Ishikawa (cell line): ENCODE measurements around the gene SPATA6.

Source experiments
- CEBPB ChIP-seq: IDR thresholded peaks from 2 replicates; pipeline ENCODE4 v1.6.1; 2012
- CREB1 ChIP-seq: IDR thresholded peaks from 2 replicates; pipeline ENCODE4 v1.6.1; 2012; ENCODE audit warnings: low read depth
- EGR1 ChIP-seq: IDR thresholded peaks from 2 replicates; pipeline ENCODE4 v1.6.1; 2012
- EP300 ChIP-seq: IDR thresholded peaks from 2 replicates; pipeline ENCODE4 v1.6.1; 2012; ENCODE audit warnings: borderline replicate concordance
- FOXM1 ChIP-seq: IDR thresholded peaks from 2 replicates; pipeline ENCODE4 v1.6.1; 2012; ENCODE audit warnings: low read depth, borderline replicate concordance
- NFIC ChIP-seq: IDR thresholded peaks from 2 replicates; pipeline ENCODE4 v1.6.1; 2012
- RAD21 ChIP-seq: IDR thresholded peaks from 2 replicates; pipeline ENCODE4 v1.6.1; 2012; ENCODE audit warnings: low read depth
- TAF1 ChIP-seq: IDR thresholded peaks from 2 replicates; pipeline ENCODE4 v1.6.1; 2012; ENCODE audit warnings: low read depth, mild to moderate bottlenecking
- TCF12 ChIP-seq: IDR thresholded peaks from 2 replicates; pipeline ENCODE4 v1.6.1; 2012; ENCODE audit warnings: low read depth
- TEAD4 ChIP-seq: IDR thresholded peaks from 2 replicates; pipeline ENCODE4 v1.6.1; 2012
- YY1 ChIP-seq: IDR thresholded peaks from 2 replicates; pipeline ENCODE4 v1.6.1; 2012; ENCODE audit warnings: low read depth
- ZBTB7A ChIP-seq: IDR thresholded peaks from 2 replicates; pipeline ENCODE4 v1.6.1; 2012; ENCODE audit warnings: low read depth
- TF ChIP-seq, protein P1 (sequence below): IDR thresholded peaks from 2 replicates; pipeline ENCODE4 v1.6.1; 2012
- TF ChIP-seq, protein P2 (sequence below): IDR thresholded peaks from 2 replicates; pipeline ENCODE4 v1.6.1; 2012; ENCODE audit warnings: low read depth, mild to moderate bottlenecking
- TF ChIP-seq, protein P3 (sequence below): IDR thresholded peaks from 2 replicates; pipeline ENCODE4 v1.6.1; 2012

The SPATA6 gene

DNA sequence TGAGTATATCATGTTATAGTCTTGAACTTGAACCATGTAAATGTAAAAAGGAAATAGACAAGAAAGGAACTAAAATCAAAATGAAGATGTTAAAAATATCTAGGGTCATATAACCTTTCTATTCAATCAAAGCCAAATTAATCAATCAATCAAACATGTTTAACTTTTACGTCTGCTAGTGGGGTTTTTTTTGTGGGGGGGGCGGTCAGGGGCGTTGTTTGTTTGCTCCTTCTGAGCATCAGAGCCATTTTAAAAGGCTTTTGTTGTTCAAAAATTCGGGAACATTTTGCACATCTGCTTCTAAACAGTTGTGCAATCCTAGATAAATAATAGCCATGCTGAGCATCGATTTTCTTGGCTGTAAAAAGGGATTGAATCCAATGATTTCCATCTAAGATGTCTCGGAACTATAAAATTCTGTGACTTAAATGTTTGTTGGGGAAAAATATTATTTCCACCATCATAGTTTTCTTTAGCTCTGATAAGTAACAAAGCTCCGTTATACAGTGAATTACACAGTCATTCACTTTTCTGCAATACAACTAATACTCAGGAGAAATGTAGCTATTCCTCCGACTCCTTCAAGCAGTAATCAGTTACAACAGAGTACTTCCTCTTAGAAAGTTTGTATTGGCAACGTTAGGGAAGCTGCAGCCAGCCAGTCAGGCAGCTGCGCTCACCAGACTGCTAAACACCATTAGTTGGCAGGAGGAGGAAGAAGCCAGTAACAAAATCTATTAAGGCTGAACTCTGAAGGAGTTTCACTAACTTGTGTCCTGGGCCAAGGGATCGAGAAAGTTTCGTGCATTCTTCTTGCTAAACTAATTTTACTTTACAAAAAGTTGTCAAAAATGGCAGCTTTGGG, 2.2 kb downstream of the SPATA6 start:
- TF ChIP-seq FOXM1 (no peak), CREB1 (no peak), TEAD4 (no peak), TAF1 (no peak), EP300 (no peak), ZBTB7A (no peak), EGR1 (no peak), TCF12 (no peak), YY1 (no peak), CEBPB (no peak), NFIC (no peak), RAD21 (no peak)
- TF ChIP-seq, protein P1, sequence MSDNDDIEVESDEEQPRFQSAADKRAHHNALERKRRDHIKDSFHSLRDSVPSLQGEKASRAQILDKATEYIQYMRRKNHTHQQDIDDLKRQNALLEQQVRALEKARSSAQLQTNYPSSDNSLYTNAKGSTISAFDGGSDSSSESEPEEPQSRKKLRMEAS, result no peak
- TF ChIP-seq, protein P2, sequence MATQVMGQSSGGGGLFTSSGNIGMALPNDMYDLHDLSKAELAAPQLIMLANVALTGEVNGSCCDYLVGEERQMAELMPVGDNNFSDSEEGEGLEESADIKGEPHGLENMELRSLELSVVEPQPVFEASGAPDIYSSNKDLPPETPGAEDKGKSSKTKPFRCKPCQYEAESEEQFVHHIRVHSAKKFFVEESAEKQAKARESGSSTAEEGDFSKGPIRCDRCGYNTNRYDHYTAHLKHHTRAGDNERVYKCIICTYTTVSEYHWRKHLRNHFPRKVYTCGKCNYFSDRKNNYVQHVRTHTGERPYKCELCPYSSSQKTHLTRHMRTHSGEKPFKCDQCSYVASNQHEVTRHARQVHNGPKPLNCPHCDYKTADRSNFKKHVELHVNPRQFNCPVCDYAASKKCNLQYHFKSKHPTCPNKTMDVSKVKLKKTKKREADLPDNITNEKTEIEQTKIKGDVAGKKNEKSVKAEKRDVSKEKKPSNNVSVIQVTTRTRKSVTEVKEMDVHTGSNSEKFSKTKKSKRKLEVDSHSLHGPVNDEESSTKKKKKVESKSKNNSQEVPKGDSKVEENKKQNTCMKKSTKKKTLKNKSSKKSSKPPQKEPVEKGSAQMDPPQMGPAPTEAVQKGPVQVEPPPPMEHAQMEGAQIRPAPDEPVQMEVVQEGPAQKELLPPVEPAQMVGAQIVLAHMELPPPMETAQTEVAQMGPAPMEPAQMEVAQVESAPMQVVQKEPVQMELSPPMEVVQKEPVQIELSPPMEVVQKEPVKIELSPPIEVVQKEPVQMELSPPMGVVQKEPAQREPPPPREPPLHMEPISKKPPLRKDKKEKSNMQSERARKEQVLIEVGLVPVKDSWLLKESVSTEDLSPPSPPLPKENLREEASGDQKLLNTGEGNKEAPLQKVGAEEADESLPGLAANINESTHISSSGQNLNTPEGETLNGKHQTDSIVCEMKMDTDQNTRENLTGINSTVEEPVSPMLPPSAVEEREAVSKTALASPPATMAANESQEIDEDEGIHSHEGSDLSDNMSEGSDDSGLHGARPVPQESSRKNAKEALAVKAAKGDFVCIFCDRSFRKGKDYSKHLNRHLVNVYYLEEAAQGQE, result no peak
- TF ChIP-seq, protein P3, sequence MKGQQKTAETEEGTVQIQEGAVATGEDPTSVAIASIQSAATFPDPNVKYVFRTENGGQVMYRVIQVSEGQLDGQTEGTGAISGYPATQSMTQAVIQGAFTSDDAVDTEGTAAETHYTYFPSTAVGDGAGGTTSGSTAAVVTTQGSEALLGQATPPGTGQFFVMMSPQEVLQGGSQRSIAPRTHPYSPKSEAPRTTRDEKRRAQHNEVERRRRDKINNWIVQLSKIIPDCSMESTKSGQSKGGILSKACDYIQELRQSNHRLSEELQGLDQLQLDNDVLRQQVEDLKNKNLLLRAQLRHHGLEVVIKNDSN, result no peak

DNA sequence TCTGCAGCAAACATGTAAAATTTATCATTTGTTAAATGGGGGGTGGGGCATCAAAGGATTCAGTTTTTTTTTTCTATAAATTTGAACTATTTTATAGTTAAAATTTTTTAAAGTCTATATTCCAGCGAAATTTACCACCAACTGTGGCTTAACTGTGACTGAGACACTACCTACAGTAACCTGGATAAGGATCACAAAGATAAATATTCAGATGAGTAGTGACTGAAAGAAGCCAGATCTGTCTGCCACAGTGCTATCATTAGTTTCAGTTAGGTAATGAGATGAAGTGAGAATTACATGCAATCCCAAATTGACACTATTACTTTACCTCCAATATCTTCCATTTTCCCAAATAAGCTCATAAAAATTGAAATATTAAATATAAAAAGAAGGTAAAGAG, 5.4 kb downstream of the SPATA6 start:
- TF ChIP-seq TAF1 (no peak), TCF12 (no peak), EP300 (no peak)

DNA sequence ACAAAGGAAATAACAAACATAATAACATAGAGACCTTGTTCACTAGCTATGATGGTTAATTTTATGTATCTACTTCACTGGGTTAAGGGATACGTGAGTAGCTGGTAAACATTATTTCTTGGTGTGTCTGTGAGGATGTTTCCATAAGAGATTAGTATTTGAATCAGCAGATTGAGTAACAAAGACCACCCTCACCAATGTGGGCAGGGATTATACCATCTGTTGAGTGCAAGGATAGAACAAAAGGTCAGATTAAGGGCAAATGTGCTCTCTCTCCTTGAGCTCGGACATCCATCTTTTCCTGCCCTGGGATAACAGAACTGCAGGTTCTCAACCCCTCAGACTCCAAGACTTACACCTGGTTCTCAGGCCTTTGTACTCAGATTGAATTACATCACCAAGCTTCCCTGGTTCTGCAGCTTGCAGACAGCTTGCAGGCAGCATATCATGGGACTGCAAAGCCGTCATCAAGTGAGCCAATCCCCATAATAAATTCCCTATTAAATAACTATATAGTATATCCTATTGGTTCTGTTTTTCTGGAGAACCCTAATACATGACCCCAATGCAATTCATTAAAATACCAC, 9.2 kb downstream of the SPATA6 start:
- no peak for TF ChIP-seq ZBTB7A
- no peak for TF ChIP-seq TCF12
- TF ChIP-seq TEAD4, result no peak
- TF ChIP-seq RAD21, result no peak
- TF ChIP-seq, protein P2, result no peak
- no peak for TF ChIP-seq EGR1
- no peak for TF ChIP-seq CREB1
- no peak for TF ChIP-seq NFIC
- TF ChIP-seq, protein P3, result no peak

DNA sequence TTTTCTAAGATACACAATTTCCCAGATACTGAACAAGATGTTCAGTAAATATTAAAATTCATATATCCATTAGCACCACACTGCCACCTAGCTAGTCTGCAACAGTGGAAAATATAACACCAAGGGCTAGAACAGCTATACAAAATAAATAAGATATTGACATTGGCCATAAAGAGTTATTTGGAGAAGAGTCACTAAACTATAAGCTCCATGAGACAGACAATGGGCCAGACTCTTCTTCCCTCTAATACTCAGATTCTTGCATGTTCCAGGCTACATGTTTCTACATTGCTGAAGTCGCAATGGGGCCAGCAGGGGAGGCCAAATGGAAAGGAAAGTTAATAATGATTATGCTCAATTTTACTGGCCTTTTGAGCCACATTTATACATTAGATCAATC, 21.5 kb downstream of the SPATA6 start:
- TF ChIP-seq CREB1 (no peak), TCF12 (no peak), YY1 (no peak), ZBTB7A (no peak), CEBPB (no peak), FOXM1 (no peak), EP300 (no peak), EGR1 (no peak), TEAD4 (no peak), RAD21 (no peak), NFIC (no peak)
- TF ChIP-seq, protein P3, result no peak
- TF ChIP-seq, protein P1, result no peak

DNA sequence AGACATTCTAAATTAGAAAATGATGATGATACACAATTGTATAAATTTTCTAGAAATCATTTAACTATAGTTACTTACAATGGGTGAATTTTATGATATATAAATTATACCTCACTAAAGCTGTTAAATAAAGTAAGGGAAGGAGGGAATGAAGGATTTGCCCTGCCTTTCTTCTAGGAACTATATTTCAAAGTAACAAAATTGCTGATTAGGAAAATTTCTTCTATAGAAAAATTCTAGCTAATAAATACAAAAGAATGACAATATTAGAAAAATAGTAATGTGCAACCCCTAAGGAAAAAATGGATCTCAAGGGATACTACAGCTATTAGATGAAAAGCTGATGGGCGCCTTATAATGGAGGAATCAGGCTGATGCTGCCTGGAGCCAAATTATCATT, 23.1 kb downstream of the SPATA6 start:
- TF ChIP-seq EGR1 (no peak), TCF12 (no peak), ZBTB7A (no peak), CREB1 (no peak), TAF1 (no peak), TEAD4 (no peak), RAD21 (no peak), CEBPB (no peak), EP300 (no peak)
- TF ChIP-seq, protein P2, result no peak
